Pancreas (tissue), 10 donors: ENCODE measurements around the gene SACM1L. TPM values are rescaled to one million over a fixed set of nuclear protein-coding genes. Genes with fewer than 3 reads are reported as not detected.
A peak's percentile ranks its signal among the peaks of the same experiment; 100 is the strongest.

Experiments used
- ATAC-seq, 4 donors: fragments of 200-7000 bp; cut with Tn5 transposase; one replicate each; pipeline versions ENCODE4 v1.8.0 to v1.9.1; 2020; ENCODE audit warnings: mild to moderate bottlenecking in 4 of 4, moderate library complexity in 4 of 4
- DNase-seq, 6 donors: peaks; one replicate each; pipeline ENCODE4 v3.0.0-alpha.2; 2020
- FAIRE-seq: peaks from 2 replicates; lab custom pipeline; 2012; peaks lifted over from hg19 to GRCh38; lab: Jason Lieb, UNC
- H3K27ac ChIP-seq, 4 donors: fragments of 200-600 bp; sonication (generic); 1 replicate in 3 of 4; 2 replicates in 1 of 4; pipeline versions ENCODE4 v1.5.0 to v1.8.0; 2020
- H3K27me3 ChIP-seq, 4 donors: fragments of 200-600 bp; one replicate each; pipeline ENCODE4 v1.8.0; 2021
- H3K36me3 ChIP-seq, 3 donors: fragments of 200-600 bp; sonication (generic) in 1 of 3; one replicate each; pipeline versions ENCODE4 v1.5.0 to v1.8.0; 2020 to 2021
- H3K4me1 ChIP-seq, 3 donors: fragments of 200-600 bp; one replicate each; pipeline ENCODE4 v1.8.0; 2021
- H3K4me3 ChIP-seq, 4 donors: fragments of 200-600 bp; sonication (generic) in 2 of 4; one replicate each; pipeline versions ENCODE4 v1.5.0 to v1.8.0; 2020 to 2021
- H3K9me3 ChIP-seq, 4 donors: fragments of 200-600 bp; one replicate each; pipeline ENCODE4 v1.8.0; 2021
- WGBS, 2 donors: extraction: QIAGEN DNeasy Blood & Tissue Kit; methylation state at CpG; one replicate each; pipeline ENCODE4 v1.1.7; 2013; 5-methylcytosine and 5-hydroxymethylcytosine counted together
- intact Hi-C, 3 donors: fragments of 100-400 bp; cut with DNase I; formaldehyde crosslinking; loops; one replicate each; pipeline versions ENCODE4 v1.11.1 to v1.14.2; 2022
- polyA plus RNA-seq, 2 donors: library from polyadenylated mRNA; stranded (reverse); fragments of 200-250 nt; gene quantifications; one replicate each; pipeline ENCODE4 v1.2.3, GENCODE V29; 2013
- total RNA-seq, 6 donors: library from RNA; stranded (reverse); fragmentation: NEBNext Ultra II Directional in 4 of 6; extraction: Animal tissue kit (Norgen Biotek cat#: 25700) in 4 of 6; gene quantifications; one replicate each; pipeline versions ENCODE4 v1.2.1 to v1.2.4, GENCODE V29; 2021 to 2023
- TF ChIP-seq, protein P1 (sequence below), 4 donors: fragments of 200-600 bp; sonication (generic) in 3 of 4; IDR thresholded peaks; one replicate each; pipeline versions ENCODE4 v1.5.0 to v1.8.0; 2021; ENCODE audit warnings: antibody characterized with exemption in 4 of 4
- donor health status: healthy with polysubstance abuse.
- donor health status: DM: no; HTN: no; CAD: no; lungs with moderate emphysema.
- donor health status: DM: no; HTN: no; CAD: no.
- donor health status: control.
- donor health status: control.
- donor health status: Bipolar disorder and iron deficiency.
- donor health status: DM: yes; HTN: yes; CAD: no.
- donor health status: DM: no; HTN: no; CAD: no.
- donor health status: DM: no; HTN: no; CAD: no.
- donor health status: DM: yes; HTN: yes; CAD: no.

SACM1L gene
- total and polyA plus RNA-seq, 8 donors = 15.4 to 29.8 (median 18.7) TPM

DNA sequence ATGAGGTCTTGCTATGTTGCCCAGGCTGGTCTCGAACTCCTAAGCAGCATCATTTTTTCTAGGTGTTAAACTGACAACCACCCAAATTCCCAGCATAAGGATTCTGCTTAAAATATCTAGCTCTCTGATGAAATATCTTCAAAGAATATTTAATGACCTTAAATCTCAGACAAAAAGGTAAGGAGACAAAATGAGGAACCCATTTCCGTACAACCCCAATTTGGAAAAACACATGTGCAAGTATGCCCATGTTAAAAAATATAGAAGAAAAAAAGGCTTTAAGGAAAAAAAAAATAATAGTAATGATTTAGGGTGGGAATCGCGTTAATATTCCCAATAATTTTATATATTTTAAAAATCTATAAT, 1.4 kb upstream of the SACM1L start:
- no peak for FAIRE-seq
- H3K27ac ChIP-seq = no peak overlapping the region
- H3K27me3 ChIP-seq = no peaks in the 10 kb centered on the region

DNA sequence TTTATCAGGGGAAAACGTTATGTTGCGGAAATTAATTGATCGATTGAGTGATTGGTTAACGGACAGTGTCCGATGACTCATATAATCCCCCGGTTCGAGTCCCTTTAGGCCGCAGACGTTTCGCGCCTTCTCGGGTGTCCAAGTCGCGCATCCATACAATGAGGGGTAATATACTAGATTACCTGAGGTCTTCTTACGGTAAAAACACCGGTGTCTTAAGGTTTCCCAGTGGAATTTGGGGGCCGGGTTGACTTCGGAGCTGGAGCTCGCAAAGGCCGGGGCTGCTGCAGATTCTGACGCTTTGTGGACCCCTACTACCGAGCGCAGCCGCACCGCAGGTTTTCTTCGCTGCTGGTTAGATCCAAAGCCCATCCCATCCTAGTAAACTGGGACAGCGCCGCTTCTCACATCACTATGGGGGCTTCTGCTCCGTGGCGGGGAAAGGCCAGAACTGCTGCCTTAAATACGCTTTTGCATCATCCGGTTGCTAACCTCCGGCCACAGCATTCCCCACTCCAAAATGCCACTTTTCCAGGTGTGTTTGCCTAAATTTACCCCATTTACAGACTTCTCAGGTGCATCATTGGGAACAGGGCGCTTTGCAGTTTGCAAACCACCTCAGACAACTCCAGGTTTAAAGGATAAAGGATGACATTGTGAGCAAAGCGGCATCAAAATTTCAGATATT, 858 bp upstream of the SACM1L start:
- TF ChIP-seq, protein P1, sequence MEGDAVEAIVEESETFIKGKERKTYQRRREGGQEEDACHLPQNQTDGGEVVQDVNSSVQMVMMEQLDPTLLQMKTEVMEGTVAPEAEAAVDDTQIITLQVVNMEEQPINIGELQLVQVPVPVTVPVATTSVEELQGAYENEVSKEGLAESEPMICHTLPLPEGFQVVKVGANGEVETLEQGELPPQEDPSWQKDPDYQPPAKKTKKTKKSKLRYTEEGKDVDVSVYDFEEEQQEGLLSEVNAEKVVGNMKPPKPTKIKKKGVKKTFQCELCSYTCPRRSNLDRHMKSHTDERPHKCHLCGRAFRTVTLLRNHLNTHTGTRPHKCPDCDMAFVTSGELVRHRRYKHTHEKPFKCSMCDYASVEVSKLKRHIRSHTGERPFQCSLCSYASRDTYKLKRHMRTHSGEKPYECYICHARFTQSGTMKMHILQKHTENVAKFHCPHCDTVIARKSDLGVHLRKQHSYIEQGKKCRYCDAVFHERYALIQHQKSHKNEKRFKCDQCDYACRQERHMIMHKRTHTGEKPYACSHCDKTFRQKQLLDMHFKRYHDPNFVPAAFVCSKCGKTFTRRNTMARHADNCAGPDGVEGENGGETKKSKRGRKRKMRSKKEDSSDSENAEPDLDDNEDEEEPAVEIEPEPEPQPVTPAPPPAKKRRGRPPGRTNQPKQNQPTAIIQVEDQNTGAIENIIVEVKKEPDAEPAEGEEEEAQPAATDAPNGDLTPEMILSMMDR (IDR thresholded peaks at IDR 0.05) = no peak
- no peak for FAIRE-seq
- 3 to 6% methylated on average over 35 of the region's 35 CpGs for WGBS, 2 donors
- peak in 2 of 6 donors; percentile 27 to 40 for DNase-seq
- H3K4me3 ChIP-seq = peak overlapping the region; percentile 6 to 82 (median 48)
- H3K27ac ChIP-seq = peak overlapping the region in 2 of 4 donors; percentile 65 to 86
- peak in 1 of 4 donors; percentile 4 for ATAC-seq
- no peaks in the 10 kb centered on the region for H3K27me3 ChIP-seq
- peaks cover 13 to 23% (median 20%) of the 10 kb centered on the region in 3 donors for H3K4me1 ChIP-seq
- H3K9me3 ChIP-seq = no peaks in the 10 kb centered on the region
- no peaks in the 10 kb centered on the region for H3K36me3 ChIP-seq
- intact Hi-C loops = no loop called here

More for the DNA sequence above, 1.4 kb upstream of the SACM1L start:
- H3K4me3 ChIP-seq = no peak overlapping the region
- WGBS, 2 donors = 33 to 38% methylated on average over 4 of the region's 4 CpGs
- H3K9me3 ChIP-seq = no peaks in the 10 kb centered on the region
- TF ChIP-seq, protein P1 (IDR thresholded peaks at IDR 0.05) = no peak
- peaks cover 10 to 23% (median 20%) of the 10 kb centered on the region in 3 donors for H3K4me1 ChIP-seq
- no peaks in the 10 kb centered on the region for H3K36me3 ChIP-seq
- DNase-seq (no peak), ATAC-seq (no peak)
- intact Hi-C loops = no loop called here

DNA sequence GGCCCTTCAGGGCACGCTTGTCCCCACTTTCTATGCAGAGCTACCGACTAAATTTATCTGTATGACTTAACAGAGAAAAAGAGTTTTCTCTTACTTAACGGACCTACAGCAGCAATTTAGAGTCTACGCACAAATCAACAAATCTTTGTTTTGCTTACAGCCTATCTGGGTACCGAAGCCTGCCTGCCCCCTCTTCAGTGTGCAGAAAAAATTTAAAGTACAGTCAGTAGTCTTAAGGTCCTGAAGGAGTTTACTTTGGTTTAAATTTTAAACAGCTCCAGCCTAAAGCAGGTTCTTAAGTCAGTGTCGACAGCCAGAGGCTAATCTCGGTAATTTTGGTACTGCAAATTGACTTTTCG, 570 bp downstream of the SACM1L start:
- DNase-seq (no peak), ATAC-seq (peak in 3 of 4 donors; percentile 0 to 15 (median 3)), FAIRE-seq (no peak)

DNA sequence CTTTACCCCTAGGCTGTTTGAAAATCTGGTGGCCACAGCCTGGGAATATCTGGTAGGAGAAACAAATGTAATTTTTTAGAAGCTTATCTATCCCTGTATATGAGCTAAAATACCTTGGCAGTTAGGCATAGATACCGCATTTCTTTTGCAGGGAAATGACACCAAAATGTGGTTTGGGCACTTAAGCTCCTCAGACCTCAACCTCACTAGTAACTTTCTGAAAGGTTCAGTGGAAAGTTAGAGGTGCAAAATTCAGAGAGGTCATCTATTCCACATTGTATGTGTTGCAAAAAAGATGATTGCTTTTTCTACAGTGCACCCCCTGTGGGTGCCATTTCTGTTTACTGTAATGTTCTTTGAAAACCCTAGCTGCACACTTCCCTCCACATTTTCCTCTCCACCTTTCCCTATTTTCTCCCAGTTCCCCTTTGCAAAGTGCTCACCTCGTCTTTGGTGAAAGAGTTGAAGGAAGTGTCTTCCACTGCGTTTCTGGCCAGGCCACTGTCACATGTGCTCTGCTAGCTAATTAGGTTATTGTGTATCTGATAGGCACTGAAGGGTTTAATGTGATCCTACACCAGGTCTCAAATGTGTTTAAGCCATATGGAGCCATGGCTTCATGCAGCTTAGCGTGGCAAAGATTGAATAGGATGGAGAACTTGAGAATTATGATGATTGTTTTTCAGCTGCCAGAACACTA, 1.3 kb downstream of the SACM1L start:
- ATAC-seq (no peak), DNase-seq (no peak), FAIRE-seq (no peak)
- H3K27me3 ChIP-seq = no peaks in the 10 kb centered on the region
- H3K4me1 ChIP-seq = peaks cover 25 to 32% (median 32%) of the 10 kb centered on the region in 3 donors
- peak overlapping the region; percentile 78 to 83 (median 82) for H3K4me3 ChIP-seq
- intact Hi-C loops = no loop called here
- peak overlapping the region in 2 of 4 donors; percentile 65 to 86 for H3K27ac ChIP-seq
- TF ChIP-seq, protein P1 (IDR thresholded peaks at IDR 0.05) = no peak
- H3K36me3 ChIP-seq = no peaks in the 10 kb centered on the region
- no peaks in the 10 kb centered on the region for H3K9me3 ChIP-seq
- WGBS, 2 donors = 7% methylated on average over 4 of the region's 4 CpGs

More for the DNA sequence above, 570 bp downstream of the SACM1L start:
- Histone ChIP-seq H3K4me1 (peaks cover 25 to 32% (median 32%) of the 10 kb centered on the region in 3 donors), H3K27me3 (no peaks in the 10 kb centered on the region), H3K4me3 (peak overlapping the region; percentile 78 to 83 (median 82)), H3K27ac (peak overlapping the region; percentile 65 to 86 (median 80)), H3K9me3 (no peaks in the 10 kb centered on the region), H3K36me3 (no peaks in the 10 kb centered on the region)
- intact Hi-C loops = no loop called here
- TF ChIP-seq, protein P1 (IDR thresholded peaks at IDR 0.05) = no peak
- 0% methylated on average over 8 of the region's 8 CpGs for WGBS, 2 donors
